GM18868 (cell line): ENCODE data around the gene CHIT1.
"Not testable (repeated sequence)": the region's sequence is repeated elsewhere in the genome, so short reads cannot be mapped to it uniquely, and the experiment has no call there.

Experiments
- ATAC-seq: cut with Tn5 transposase; IDR thresholded peaks from one replicate; pipeline ENCODE4 v1.9.1; 2021; ENCODE audit warnings: mild to moderate bottlenecking, moderate library complexity; ENCODE audit not compliant: unreplicated experiment

Gene CHIT1

DNA sequence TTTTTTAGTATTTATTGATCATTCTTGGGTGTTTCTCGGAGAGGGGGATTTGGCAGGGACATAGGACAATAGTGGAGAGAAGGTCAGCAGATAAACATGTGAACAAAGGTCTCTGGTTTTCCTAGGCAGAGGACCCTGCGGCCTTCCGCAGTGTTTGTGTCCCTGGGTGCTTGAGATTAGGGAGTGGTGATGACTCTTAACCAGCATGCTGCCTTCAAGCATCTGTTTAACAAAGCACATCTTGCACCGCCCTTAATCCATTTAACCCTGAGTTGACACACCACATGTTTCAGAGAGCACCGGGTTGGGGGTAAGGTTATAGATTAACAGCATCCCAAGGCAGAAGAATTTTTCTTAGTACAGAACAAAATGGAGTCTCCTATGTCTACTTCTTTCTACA, 36.7 kb upstream of the CHIT1 start:
- not testable (repeated sequence) for ATAC-seq

DNA sequence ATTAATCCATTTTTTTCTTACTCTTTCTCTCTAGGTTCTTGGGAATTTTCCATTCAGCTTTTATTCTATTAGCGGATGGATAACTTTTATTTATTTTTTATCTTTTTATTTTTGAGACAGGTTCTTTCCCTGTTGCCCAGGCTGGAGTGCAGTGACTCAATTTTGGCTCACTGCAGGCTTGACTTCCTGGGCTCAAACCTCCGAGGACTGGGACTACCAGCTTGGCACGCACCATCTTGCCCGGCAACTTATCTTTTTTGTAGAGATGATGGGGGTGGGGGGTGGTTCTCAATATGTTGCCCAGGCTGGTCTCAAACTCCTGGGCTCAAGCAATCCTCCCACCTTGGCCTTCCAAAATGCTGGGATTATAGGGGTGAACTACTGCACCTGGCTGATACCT, 36.1 kb upstream of the CHIT1 start:
- no peak for ATAC-seq

DNA sequence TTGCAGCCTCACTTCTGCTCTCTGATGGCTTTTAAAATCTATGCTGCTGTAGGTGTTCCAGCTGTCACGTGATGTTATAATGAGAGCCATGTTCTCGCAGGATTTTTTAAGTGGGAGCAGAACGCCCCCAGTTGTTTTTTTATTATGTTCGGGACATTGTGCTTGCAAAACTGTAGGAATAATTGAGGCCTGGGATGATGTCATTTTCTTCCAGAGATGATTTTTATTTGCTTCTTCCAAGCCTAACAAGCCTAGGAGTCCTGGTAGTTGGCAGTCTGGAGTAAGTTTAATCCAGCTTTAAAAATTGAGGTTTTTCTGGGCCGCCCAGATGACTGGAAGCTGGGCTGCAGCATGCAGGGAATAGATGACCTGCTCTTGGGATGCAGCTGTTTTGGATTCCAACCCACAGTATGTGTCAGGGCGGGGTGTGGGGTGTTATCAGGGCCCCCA, 34.6 kb upstream of the CHIT1 start:
- no peak for ATAC-seq

DNA sequence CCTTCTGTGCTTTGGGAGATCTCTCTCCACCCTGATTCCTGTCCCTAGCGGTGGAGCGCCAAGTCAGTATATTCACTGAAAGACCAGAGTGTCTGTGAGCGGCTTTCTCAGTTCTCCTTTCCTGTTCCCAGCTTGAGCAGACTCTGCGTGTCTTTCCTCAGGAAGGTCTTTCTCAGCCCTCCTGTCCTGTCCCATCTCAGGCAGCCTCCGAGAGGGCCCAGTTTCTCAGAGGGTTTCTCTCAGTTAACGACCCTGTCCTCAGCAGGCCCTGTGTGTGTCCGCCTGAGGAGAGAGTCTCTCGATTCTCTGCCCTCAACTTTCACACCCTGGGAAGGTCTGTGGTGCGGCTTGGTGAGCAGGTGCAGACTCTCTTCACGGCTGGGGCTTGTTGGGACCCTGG, 34.0 kb upstream of the CHIT1 start:
- ATAC-seq: no peak

DNA sequence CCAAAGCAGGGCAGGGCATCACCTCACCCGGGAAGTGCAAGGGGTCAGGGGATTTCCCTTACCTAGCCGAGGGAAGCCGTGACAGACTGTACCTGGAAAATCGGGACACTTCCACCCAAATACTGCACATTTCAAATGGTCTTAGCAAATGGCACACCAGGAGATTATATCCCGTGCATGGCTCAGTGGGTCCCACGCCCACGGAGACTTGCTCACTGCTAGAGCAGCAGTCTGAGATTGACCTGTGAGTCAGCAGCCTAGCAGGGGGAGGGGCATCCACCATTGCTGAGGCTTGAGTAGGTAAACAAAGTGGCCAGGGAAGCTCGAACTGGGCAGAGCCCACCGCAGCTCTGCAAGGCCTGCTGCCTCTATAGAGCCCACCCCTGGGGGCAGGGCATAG, 27.2 kb upstream of the CHIT1 start:
- ATAC-seq: not testable (repeated sequence)

DNA sequence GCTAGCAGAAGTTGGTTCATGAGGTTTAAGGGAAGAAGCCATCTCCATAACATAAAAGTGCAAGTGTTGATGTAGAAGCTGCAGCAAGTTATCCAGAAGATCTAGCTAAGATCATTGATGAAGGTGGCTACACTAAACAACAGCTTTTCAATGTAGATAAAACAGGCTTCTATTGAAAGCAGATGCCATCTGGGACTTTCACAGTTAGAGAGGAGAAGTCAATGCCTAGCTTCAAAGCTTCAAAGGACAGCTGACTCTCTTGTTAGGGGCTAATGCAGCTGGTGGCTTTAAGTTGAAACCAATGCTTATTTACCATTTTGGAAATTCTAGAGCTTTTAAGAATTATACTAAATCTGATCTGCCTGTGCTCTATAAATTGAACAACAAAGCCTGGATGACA, 25.3 kb upstream of the CHIT1 start:
- ATAC-seq: not testable (repeated sequence)

DNA sequence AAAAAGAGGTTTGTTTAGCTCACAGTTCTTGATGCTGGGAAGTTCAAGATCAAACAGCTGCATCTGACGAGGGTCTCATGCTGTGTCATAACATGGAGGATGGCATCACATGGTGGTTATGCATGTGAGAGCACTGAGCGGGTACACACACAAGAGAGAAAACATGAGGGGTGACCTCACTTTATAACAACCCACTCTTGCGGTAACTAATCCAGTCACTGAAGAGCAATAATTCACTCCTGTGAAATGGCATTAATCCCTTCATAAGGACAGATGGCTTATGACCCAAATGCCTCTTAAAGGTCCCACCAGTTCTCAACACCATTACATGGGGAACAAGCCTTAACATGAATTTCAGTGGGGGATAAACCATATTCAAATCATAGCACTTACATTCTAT, 23.2 kb upstream of the CHIT1 start:
- no peak for ATAC-seq

DNA sequence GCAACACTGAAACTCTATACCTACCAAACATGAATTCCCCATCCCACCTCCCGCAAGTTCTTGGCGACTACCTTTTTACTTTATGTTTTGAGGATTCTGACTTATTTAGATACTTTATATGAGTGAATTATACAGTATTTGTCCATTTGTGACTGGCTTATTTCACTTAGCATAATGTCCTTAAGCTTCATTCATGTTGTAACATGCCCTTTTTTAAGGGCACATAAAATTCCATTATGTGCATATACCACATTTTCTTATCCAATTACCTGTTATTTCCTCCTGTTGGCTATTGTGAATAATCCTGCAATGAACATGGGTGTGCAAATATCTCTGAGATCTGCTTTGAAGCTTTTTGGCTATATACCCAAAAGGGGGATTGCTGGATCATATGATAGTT, 22.0 kb upstream of the CHIT1 start:
- no peak for ATAC-seq

DNA sequence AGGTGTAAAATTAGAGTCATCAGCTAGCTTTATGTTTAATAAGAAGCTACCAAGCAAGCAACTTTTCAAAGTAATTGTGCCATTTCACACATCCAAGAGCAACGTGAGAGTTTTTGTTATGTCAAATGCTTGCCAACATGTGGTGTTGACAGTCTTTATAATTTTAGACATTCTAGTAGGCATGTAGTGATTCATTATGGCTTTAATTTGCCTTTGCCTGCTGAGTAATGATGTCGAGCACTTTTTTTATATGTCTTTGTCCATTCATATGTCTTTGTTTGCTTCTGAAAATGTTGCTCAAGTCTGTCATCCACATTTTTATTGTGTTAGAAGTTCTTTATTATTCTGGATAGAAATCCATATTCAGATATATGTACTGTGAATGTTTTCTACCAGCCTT, 21.4 kb upstream of the CHIT1 start:
- no peak for ATAC-seq

DNA sequence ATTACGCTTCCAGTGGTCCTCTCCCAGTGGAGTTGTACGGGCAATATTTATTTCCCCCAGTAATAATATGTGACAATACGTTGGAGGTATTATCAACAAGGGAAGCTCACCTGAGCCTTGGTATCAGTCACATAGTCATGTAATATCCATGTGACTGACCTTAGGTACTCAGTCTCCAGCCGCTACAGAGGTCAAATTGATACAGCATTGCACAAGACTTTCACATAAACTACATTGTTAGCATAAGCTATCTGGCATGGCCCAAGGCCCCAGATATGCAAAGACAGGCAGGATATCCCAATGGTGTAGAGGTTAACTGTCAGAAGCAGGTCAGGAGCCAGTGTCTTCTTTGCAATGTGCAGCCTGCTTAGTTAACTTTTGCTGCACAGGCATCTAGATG, 15.3 kb upstream of the CHIT1 start:
- no peak for ATAC-seq

DNA sequence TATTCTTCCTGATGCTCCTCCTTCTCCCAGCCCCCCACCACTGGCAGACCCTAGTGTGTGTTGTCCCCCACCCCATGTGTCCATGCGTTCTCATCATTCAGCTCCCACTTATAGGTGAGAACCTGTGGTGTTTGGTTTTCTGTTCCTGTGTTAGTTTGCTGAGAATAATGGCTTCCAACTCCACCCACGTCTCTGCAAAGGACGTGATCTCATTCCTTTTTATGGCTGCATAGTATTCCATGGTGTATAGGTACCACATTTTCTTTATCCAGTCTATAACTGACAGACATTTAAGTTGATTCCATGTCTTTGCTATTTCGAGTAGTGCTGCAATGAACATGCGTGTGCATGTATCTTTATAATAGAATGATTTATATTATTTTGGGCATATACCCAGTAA, 12.2 kb upstream of the CHIT1 start:
- not testable (repeated sequence) for ATAC-seq

DNA sequence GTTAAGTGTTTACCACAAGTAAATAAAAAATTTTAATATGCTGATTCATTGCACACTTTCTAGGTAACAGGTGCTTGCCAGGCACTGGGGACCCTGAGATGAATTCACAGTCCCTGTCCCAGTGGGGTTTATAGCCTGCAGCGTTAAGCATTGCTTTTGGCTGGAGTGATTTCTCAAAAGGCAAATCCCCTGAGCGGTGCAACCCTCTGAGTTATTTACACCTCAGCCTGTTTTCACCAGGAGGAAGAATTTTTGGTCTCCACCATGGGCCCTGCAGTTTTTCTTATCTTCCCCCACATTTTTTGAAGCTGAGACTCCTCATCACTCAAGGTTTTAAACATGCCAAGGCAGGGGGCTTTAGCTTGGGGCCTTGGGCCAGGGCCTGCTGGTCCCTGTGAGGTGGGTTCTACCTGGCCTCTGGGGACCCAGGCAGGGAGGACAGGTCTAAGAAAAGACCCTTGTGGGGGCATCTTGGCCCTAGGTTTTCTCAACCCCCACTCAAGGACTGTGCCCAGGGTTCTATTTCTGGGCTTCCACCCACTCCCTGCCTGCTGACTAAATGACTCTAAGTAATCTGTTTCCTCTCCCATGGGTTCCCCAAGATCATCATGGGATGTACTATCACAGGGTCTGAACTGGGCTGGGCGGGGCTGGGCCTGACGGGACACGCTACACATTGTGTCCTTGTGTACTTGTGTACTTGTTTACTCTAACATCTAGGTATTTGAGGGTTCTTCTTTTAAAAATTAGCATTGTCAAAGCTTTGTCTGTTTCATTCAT, 10.2 kb upstream of the CHIT1 start:
- no peak for ATAC-seq

DNA sequence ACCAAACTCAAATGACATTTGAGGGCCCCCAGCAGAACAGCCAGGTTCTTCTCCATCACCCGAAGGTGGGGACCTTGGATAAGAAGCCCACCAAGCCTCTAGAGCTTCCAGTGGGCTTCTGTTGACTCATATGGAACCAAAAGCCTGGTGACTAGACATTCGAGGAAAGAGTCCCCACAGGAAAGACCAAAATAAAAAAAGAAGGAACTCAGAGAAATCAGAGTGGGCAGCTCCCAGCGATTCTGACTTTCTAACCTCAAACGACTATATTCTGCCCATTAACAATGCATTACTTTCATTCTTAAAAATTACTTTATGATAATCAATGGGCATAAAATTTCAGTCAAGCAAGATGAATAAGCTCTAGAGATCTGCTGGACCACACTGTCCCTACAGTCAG, 9.6 kb upstream of the CHIT1 start:
- ATAC-seq: no peak

DNA sequence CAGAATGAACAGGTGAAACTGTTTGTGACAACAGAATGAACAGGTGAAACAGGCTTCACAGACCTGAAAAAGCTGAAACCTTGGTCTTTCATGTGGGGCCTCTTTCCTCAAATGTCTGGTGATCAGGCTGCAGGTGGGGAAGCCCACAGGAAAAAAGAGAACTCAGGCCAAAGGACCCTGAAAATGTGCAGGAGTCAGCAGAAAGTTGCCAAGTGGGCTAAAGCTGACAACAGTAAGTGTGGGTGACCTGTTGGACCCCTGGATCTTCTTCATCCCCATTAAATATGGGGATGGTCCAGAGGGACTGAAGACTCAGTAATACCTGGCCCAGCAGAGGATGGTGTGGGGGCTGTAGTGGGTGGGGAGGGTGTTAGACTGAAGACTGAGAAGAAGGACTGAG, 9.1 kb upstream of the CHIT1 start:
- no peak for ATAC-seq

DNA sequence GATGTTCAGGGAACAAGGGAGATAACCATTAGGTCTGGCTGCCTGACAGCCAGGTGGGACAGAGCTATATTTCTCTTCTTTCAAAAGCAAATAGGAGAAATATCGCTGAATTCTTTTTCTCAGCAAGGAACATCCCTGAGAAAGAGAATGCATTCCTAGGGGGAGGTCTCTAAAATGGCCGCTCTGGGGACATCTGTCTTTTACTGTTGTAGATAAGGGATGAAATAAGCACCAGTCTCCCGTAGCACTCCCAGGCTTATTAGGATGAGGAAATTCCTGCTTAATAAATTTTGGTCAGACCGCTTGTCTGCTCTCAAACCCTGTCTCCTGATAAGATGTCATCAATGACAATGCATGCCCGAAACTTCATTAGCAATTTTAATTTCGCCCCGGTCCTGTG, 5.4 kb upstream of the CHIT1 start:
- ATAC-seq: not testable (repeated sequence)

DNA sequence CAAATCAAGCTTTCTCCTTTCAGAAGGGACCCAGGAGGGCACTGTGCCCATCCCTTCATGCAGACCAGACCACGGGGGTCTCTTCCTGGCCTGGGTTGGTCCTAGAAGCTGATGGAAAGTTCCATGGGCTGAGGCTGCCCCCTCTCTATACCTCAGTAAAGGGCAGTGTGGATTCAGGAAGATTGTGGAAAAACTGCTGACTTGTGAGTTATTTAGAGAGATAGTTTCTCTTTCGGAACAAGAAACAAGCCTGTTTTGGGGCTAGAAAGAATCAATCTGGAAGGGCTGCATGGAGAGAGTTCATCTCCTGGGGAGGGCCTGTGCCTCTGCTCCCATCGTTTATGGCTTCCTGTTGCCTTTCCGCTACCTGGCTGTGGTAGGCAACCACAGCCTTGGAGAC, 803 bp downstream of the CHIT1 start:
- ATAC-seq: no peak

DNA sequence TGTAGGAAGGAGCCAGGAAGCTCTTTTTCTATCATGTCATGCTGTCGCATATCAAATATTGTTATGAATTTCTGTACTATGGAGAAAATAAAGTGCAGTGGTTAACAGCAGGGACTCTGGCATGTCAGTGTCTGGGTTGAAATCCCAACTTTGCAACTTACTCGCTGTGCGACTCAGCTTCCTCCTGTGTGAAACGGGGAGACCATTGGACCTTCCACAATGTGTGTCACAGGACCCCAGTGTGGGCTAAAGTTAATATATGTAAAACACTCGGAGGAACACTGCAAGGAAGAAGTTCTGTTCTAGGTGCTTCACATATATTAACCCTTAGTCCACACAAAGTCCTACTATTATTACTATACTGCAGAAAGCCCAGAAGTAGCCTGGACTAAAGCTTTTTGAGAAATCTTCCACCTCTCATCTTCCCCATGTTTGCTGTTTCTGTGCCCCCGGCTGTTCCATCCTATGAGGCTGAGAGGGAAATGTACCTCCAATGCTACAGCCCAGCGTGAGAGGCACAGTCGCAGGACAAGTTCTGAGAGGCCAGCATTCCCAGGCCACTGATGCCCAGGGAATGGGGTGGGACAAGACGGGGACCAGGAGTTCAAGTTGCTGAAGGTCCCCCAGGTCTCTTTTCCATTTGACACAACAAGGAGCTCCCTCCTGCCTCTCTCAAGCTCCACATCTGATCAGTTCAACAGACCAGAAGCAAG, 1.9 kb downstream of the CHIT1 start:
- ATAC-seq: no peak

DNA sequence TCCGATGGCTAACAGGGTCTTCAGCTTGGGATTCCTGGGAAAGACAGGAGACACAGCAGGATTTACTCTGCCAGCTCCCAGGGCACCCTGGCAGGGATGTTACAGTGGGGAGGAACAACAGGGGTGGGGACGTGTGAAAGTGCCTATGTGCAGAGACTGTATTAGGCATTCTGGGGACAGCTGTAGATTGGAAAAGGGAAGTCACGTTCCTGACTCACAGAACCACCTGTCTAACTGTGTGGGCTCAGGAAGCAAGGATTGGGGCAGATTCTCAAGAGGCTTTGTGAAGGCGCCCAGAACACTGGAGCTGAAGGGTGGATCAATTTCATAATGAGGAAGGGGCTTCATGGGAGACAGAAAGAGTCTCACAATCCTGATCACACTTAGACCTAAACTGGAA, 4.4 kb downstream of the CHIT1 start:
- ATAC-seq: no peak

DNA sequence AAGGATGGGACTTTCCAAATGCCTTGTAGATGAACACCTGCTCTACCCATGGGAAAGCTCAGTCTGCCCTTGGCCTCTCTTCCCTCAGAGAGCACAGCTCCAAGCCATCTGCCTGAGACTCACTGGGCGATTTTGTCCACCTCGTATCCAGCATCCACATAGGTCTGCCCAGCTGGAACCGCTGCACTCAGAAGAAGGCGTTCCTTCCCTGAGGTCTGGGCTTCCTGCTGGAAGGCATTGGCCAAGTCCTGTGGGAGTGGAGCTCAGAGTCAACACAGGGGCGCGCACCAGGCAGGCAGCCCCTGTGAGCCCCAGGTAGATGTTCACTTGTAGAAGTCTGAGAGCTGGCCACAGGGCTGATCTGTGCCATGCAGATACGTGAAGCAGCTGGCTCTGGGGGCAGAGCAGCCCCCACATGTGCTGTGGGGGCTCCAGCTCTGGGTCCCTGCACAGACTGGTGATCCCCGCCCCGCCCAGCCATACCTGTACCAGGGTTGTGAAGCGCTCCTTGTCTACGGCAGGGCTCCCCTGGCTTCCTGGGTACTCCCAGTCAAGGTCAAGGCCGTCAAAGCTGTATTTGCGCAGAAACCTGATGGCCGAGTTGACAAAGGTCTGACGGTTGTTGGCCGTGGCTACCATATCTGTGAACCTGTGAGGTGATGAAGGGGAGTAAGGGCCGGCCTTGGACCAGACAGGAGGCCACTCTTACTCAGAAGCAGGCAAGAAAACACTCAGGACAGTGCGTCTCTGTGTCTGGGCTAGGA, 6.3 kb downstream of the CHIT1 start:
- ATAC-seq: no peak

DNA sequence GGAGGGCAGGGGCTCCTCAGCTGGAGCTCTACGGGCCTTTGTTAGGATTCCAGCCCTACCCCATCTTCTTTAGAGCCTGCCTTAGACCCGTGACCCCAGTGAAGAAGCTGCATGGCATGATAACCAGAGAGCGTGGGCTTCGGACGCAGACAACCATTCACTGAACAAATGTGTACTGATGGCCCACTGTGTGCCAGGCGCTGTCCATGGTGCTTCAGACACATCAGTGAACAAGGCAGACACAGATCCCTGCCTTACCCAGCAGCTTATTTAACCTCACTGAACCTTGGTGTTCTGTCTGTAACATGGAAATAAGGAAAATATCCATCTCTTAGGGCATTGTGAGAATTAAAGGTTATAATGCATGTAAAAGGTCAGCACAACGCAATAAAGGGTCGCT, 9.5 kb downstream of the CHIT1 start:
- ATAC-seq: no peak

DNA sequence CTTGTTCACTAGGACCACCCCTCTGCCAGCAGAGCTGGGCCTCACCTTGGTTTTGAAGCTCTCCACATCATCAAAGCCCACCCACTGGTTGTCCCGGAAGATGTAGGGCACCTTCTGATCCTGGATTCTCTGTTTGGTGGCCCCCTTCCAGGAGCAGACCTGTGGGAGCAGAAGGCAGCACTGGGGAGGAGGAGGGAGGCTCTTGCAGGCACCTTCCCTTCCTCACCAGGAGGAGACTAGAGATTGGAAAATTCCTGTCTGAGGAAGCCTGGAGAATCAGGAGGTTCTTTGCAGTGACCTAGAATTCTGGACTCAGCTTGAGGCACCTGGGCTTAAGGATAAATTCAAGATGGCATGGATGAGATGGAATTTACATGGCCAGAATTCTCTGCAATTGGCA, 10.3 kb downstream of the CHIT1 start:
- ATAC-seq: no peak

DNA sequence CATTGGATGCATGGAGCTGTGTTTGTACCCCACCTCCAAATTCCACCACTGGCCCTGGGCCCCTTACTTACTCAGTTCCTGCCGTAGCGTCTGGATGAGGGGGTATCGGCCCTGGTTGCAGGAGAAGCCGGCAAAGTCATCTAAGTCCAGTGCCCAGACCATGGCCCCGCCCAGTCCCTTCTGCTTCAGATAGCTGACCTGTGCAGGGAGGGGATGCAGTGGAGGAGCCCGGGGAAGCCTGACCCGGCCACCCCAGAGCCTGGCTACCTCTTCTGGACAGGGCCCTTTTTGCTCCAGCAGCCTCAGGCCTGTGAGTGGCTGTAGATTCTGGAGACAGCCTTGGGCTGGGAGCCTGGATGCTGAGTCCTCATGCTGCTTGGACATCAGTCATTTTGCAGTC, 11.8 kb downstream of the CHIT1 start:
- no peak for ATAC-seq
